Measurements from ENCODE around the gene GPR171. TPM values are rescaled to one million over a fixed set of nuclear protein-coding genes. Genes with fewer than 3 reads are reported as not detected.

The GPR171 gene
- total and polyA plus RNA-seq, 2 of the 13 experiments (the other 11 are each of a cell fraction or from before 2014, with no cell fraction given): not detected

DNA sequence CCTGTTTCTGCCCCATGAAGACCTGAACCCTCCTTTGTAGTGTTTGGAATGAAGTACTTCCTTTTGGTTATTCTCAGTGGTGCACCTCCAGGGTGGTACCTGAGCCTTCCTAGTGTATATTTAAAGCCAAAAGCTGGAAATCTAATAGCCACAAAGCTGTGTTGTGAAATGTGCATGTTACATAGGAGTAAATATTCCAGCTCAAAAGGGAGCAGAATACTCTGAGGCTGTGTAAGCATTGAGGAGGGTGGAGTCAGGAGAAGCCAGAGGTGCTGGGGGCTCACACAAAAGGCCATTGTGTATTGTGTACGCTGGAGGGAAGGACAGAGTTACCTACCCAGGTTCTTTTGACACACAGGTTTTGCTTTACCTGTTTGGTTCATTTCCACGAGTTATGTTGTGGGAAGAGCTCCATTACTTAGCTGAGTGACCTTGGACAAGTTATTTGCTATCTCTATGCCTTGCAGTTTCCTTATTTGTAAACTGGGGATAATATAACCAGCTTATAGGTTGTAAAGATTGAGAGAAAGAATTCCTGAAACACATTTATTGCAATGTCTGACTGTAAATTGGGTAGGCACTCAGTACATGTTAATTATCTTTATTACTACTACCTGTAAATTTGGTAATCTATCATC lies 24.7 kb downstream of the GPR171 start (continued):
- TF ChIP-seq, protein P1, sequence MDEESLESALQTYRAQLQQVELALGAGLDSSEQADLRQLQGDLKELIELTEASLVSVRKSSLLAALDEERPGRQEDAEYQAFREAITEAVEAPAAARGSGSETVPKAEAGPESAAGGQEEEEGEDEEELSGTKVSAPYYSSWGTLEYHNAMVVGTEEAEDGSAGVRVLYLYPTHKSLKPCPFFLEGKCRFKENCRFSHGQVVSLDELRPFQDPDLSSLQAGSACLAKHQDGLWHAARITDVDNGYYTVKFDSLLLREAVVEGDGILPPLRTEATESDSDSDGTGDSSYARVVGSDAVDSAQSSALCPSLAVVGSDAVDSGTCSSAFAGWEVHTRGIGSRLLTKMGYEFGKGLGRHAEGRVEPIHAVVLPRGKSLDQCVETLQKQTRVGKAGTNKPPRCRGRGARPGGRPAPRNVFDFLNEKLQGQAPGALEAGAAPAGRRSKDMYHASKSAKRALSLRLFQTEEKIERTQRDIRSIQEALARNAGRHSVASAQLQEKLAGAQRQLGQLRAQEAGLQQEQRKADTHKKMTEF (CRISPR knock-in tag; IDR thresholded peaks at IDR 0.05): peak; percentile 58; the same call in 1 of the 2 replicates
- TF ChIP-seq NPAS2 (CRISPR knock-in tag; IDR thresholded peaks at IDR 0.05; ENCODE audit: borderline replicate concordance): no peak

DNA sequence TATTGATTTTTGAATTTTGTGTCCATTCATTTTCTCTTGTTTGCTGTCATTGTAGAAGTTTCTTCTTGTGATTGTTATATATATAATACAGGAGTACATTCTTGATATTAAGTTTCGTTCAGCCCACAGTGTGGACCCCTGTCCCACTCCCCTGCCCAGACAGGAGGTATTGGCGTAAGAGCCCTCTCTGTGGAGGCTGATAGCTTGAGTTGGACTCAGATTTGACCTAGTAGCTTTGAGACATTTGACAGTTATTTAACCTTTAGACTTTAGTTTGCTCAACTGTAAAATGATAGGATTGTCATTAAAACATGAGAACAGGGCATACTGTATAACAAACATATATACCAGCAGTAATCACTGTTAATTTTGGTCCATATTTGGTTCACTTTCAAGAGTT lies 27.1 kb downstream of the GPR171 start:
- no TSS peak for BruUV-seq (replicated peaks)
- Histone ChIP-seq H3K4me1 (ENCODE audit: insufficient read depth, low read length) (peaks cover 71% of the 10 kb centered on the region), H3K9ac (ENCODE audit: insufficient read depth, low read depth, low read length) (no peak overlapping the region), H3K4me3 (replicated peaks in 1 of 3; ENCODE audit: insufficient read depth in 1 of 3, low read depth in 2 of 3, low read length in 3 of 3) (no peak overlapping the region), H3K79me2 (ENCODE audit: insufficient read depth, low read length) (no peaks in the 10 kb centered on the region), H3K27ac (ENCODE audit: extremely low read length, insufficient read depth, low read length) (peak overlapping the region; percentile 47), H3K36me3 (replicated peaks in 1 of 2; ENCODE audit: control insufficient read depth in 1 of 2, insufficient read depth in 2 of 2, low read length in 2 of 2) (no peaks in the 10 kb centered on the region), H3K4me2 (ENCODE audit: low read depth, low read length) (0 out of 2 replicates have a peak overlapping the region, but pooled peaks have one; percentile 8), H3K9me3 (ENCODE audit: low read length) (no peaks in the 10 kb centered on the region), H2AFZ (ENCODE audit: low read length) (no peak overlapping the region), H4K20me1 (ENCODE audit: insufficient read depth, low read length) (no peaks in the 10 kb centered on the region), H3K27me3 (ENCODE audit: control insufficient read depth in 1 of 2, insufficient read depth in 2 of 2, low read length in 2 of 2) (no peaks in the 10 kb centered on the region)
- POLR2A ChIA-PET: interaction anchor here (1.4 to 1.8 kb wide), 2 partner anchors 22 to 24 kb away, joined by 5 to 9 read pairs; no protein-coding TSS in a partner anchor
- intact Hi-C loops (cut with micrococcal nuclease; ENCODE audit: unreplicated experiment) (no loop called here), in situ Hi-C loops (cut with HindIII; ENCODE audit: extremely low pct_ligation_motif_present, low pct_unique_long_range_greater_than_20kb) (no loop called here)
- ATAC-seq (peak; percentile 10; the same call in 2 of the 3 replicates), FAIRE-seq (no peak), DNase-seq (ENCODE audit: low spot score) (peak; percentile 39)
- CTCF ChIA-PET (ENCODE audit: low intra/inter-chr PET ratio, low total read pairs): no interaction called here
- 51% methylated on average over 2 of the region's 2 CpGs for WGBS (ENCODE audit: low lambda C conversion rate)
- TF ChIP-seq ETV6 (CRISPR knock-in tag; conservative IDR thresholded peaks at IDR 0.05) (no peak), GATAD2A (CRISPR knock-in tag; IDR thresholded peaks at IDR 0.05) (peak; percentile 52; the same call in 1 of the 2 replicates), ZNF577 (CRISPR knock-in tag; IDR thresholded peaks at IDR 0.05; ENCODE audit: borderline replicate concordance, low read depth) (no peak), SALL1 (CRISPR knock-in tag; IDR thresholded peaks at IDR 0.05) (peak; percentile 46; the same call in 1 of the 2 replicates), EHMT2 (IDR thresholded peaks at IDR 0.05; ENCODE audit: borderline replicate concordance, low read depth, low read length) (peak; percentile 26; the same call in 1 of the 2 replicates), NCOR1 (IDR thresholded peaks at IDR 0.05; ENCODE audit: borderline replicate concordance, low read length) (peak; percentile 57; the same call in 1 of the 2 replicates), HNF4A (CRISPR knock-in tag; IDR thresholded peaks at IDR 0.05) (peak; percentile 59), SIX4 (CRISPR knock-in tag; IDR thresholded peaks at IDR 0.05) (0 out of 2 replicates have a peak, but pooled peaks have one; percentile 18), CCDC6 (CRISPR knock-in tag; IDR thresholded peaks at IDR 0.05) (no peak), ZSCAN25 (CRISPR knock-in tag; IDR thresholded peaks at IDR 0.05) (no peak)
- TF ChIP-seq, protein P2, sequence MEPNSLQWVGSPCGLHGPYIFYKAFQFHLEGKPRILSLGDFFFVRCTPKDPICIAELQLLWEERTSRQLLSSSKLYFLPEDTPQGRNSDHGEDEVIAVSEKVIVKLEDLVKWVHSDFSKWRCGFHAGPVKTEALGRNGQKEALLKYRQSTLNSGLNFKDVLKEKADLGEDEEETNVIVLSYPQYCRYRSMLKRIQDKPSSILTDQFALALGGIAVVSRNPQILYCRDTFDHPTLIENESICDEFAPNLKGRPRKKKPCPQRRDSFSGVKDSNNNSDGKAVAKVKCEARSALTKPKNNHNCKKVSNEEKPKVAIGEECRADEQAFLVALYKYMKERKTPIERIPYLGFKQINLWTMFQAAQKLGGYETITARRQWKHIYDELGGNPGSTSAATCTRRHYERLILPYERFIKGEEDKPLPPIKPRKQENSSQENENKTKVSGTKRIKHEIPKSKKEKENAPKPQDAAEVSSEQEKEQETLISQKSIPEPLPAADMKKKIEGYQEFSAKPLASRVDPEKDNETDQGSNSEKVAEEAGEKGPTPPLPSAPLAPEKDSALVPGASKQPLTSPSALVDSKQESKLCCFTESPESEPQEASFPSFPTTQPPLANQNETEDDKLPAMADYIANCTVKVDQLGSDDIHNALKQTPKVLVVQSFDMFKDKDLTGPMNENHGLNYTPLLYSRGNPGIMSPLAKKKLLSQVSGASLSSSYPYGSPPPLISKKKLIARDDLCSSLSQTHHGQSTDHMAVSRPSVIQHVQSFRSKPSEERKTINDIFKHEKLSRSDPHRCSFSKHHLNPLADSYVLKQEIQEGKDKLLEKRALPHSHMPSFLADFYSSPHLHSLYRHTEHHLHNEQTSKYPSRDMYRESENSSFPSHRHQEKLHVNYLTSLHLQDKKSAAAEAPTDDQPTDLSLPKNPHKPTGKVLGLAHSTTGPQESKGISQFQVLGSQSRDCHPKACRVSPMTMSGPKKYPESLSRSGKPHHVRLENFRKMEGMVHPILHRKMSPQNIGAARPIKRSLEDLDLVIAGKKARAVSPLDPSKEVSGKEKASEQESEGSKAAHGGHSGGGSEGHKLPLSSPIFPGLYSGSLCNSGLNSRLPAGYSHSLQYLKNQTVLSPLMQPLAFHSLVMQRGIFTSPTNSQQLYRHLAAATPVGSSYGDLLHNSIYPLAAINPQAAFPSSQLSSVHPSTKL (CRISPR knock-in tag; IDR thresholded peaks at IDR 0.05): peak; percentile 36
- TF ChIP-seq, protein P3, sequence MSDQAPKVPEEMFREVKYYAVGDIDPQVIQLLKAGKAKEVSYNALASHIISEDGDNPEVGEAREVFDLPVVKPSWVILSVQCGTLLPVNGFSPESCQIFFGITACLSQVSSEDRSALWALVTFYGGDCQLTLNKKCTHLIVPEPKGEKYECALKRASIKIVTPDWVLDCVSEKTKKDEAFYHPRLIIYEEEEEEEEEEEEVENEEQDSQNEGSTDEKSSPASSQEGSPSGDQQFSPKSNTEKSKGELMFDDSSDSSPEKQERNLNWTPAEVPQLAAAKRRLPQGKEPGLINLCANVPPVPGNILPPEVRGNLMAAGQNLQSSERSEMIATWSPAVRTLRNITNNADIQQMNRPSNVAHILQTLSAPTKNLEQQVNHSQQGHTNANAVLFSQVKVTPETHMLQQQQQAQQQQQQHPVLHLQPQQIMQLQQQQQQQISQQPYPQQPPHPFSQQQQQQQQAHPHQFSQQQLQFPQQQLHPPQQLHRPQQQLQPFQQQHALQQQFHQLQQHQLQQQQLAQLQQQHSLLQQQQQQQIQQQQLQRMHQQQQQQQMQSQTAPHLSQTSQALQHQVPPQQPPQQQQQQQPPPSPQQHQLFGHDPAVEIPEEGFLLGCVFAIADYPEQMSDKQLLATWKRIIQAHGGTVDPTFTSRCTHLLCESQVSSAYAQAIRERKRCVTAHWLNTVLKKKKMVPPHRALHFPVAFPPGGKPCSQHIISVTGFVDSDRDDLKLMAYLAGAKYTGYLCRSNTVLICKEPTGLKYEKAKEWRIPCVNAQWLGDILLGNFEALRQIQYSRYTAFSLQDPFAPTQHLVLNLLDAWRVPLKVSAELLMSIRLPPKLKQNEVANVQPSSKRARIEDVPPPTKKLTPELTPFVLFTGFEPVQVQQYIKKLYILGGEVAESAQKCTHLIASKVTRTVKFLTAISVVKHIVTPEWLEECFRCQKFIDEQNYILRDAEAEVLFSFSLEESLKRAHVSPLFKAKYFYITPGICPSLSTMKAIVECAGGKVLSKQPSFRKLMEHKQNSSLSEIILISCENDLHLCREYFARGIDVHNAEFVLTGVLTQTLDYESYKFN (CRISPR knock-in tag; conservative IDR thresholded peaks at IDR 0.05): peak; percentile 39; the same call in 1 of the 2 replicates

Measured in HepG2 (cell line).